Measurements from ENCODE around the gene PGBD1. TPM values are rescaled to one million over a fixed set of nuclear protein-coding genes. Genes with fewer than 3 reads are reported as not detected.

PGBD1 gene
- total and polyA plus RNA-seq, 2 of the 13 experiments (the other 11 are each of a cell fraction or from before 2014, with no cell fraction given): 3.6 to 6.9 TPM

DNA sequence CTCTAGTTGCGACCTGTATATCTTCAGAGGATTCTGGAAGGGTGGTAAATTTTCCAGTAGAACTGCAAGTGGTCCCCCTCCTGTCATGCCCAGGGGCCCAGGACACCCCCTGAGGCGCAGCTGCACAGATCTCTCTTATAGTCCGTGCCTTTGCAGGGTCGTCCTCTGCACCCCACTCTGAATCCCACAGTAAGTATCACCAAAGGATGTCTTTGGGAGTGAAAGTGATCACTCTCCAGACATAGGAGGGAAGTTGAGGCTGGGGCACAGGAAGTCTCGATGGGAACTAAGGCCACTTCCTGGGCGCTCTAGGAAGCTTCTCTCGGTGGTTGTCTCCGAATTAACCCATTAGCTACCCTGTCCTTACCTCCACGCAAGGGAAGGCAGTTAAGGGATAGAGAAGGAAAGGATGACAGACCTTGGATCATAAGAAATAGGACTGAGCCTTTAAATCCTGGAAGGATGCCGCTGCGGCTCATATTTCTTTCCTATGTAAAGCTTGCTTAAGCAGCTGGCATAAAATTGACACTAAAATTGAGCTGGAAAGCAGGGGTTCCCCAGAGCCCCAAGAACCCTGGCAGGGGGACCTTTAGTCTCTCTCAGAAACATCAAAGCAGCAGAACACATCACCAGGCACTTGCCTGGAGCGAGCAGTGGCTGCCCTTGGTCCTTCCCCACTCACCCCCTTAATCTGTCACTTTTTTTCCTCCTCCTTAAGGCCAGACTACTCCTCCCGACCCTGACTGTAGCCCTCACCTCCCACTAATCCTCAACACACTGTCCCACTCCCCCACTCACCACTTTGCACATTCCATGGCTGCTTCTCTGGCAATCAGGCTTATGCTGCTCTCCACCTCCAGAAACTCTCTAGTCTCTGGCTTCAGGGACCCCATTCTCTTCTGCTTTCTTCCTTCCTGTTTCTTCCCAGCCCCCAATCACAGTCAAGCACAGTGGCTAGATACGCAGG, 29.1 kb upstream of the PGBD1 start, which contains the start of gene ZKSCAN4 (continued):
- TF ChIP-seq, protein P1, sequence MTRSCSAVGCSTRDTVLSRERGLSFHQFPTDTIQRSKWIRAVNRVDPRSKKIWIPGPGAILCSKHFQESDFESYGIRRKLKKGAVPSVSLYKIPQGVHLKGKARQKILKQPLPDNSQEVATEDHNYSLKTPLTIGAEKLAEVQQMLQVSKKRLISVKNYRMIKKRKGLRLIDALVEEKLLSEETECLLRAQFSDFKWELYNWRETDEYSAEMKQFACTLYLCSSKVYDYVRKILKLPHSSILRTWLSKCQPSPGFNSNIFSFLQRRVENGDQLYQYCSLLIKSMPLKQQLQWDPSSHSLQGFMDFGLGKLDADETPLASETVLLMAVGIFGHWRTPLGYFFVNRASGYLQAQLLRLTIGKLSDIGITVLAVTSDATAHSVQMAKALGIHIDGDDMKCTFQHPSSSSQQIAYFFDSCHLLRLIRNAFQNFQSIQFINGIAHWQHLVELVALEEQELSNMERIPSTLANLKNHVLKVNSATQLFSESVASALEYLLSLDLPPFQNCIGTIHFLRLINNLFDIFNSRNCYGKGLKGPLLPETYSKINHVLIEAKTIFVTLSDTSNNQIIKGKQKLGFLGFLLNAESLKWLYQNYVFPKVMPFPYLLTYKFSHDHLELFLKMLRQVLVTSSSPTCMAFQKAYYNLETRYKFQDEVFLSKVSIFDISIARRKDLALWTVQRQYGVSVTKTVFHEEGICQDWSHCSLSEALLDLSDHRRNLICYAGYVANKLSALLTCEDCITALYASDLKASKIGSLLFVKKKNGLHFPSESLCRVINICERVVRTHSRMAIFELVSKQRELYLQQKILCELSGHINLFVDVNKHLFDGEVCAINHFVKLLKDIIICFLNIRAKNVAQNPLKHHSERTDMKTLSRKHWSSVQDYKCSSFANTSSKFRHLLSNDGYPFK (CRISPR knock-in tag; IDR thresholded peaks at IDR 0.05; ENCODE audit: borderline replicate concordance): peak; percentile 76; the same call in 1 of the 2 replicates
- TF ChIP-seq BCL6 (CRISPR knock-in tag; IDR thresholded peaks at IDR 0.05) (peak; percentile 60), ZNF761 (CRISPR knock-in tag; conservative IDR thresholded peaks at IDR 0.05) (no peak), ZNF501 (CRISPR knock-in tag; IDR thresholded peaks at IDR 0.05) (peak; percentile 55; the same call in 1 of the 2 replicates), ZNF180 (CRISPR knock-in tag; IDR thresholded peaks at IDR 0.05; ENCODE audit: borderline replicate concordance, low read depth) (0 out of 2 replicates have a peak, but pooled peaks have one; percentile 33), ZNF382 (CRISPR knock-in tag; IDR thresholded peaks at IDR 0.05; ENCODE audit: borderline replicate concordance) (no peak), ZNF12 (CRISPR knock-in tag; IDR thresholded peaks at IDR 0.05) (peak; percentile 68; the same call in 1 of the 2 replicates), SRF (IDR thresholded peaks at IDR 0.05; ENCODE audit: low read depth, low read length) (peak; percentile 54; the same call in 1 of the 2 replicates), TBX2 (CRISPR knock-in tag; IDR thresholded peaks at IDR 0.05; ENCODE audit: borderline replicate concordance) (peak; percentile 10; the same call in 1 of the 2 replicates), ZBTB7B (CRISPR knock-in tag; IDR thresholded peaks at IDR 0.05) (peak; percentile 59; the same call in 1 of the 2 replicates), PLRG1 (conservative IDR thresholded peaks at IDR 0.05) (no peak), ZNF550 (CRISPR knock-in tag; IDR thresholded peaks at IDR 0.05; ENCODE audit: borderline replicate concordance) (0 out of 2 replicates have a peak, but pooled peaks have one; percentile 65), ZNF773 (CRISPR knock-in tag; IDR thresholded peaks at IDR 0.05; ENCODE audit: borderline replicate concordance) (0 out of 2 replicates have a peak, but pooled peaks have one; percentile 38), ZNF367 (CRISPR knock-in tag; IDR thresholded peaks at IDR 0.05; ENCODE audit: borderline replicate concordance) (no peak), STAG1 (CRISPR knock-in tag; IDR thresholded peaks at IDR 0.05) (peak; percentile 23; the same call in 1 of the 2 replicates), EP300 (IDR thresholded peaks at IDR 0.05; ENCODE audit: low read depth in 2 of 2, low read length in 2 of 2) (peak in 1 of 2 experiments; percentile 56; a peak in 1 of 4 replicates), EP300 (CRISPR knock-in tag; IDR thresholded peaks at IDR 0.05; ENCODE audit: borderline replicate concordance) (peak; percentile 31; the same call in 1 of the 2 replicates), WIZ (CRISPR knock-in tag; IDR thresholded peaks at IDR 0.05) (0 out of 2 replicates have a peak, but pooled peaks have one; percentile 6)
- TF ChIP-seq, protein P2, sequence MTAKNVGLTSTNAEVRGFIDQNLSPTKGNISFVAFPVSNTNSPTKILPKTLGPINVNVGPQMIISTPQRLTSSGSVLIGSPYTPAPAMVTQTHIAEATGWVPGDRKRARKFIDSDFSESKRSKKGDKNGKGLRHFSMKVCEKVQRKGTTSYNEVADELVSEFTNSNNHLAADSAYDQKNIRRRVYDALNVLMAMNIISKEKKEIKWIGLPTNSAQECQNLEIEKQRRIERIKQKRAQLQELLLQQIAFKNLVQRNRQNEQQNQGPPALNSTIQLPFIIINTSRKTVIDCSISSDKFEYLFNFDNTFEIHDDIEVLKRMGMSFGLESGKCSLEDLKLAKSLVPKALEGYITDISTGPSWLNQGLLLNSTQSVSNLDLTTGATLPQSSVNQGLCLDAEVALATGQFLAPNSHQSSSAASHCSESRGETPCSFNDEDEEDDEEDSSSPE (CRISPR knock-in tag; IDR thresholded peaks at IDR 0.05): peak; percentile 47
- TF ChIP-seq, protein P3, sequence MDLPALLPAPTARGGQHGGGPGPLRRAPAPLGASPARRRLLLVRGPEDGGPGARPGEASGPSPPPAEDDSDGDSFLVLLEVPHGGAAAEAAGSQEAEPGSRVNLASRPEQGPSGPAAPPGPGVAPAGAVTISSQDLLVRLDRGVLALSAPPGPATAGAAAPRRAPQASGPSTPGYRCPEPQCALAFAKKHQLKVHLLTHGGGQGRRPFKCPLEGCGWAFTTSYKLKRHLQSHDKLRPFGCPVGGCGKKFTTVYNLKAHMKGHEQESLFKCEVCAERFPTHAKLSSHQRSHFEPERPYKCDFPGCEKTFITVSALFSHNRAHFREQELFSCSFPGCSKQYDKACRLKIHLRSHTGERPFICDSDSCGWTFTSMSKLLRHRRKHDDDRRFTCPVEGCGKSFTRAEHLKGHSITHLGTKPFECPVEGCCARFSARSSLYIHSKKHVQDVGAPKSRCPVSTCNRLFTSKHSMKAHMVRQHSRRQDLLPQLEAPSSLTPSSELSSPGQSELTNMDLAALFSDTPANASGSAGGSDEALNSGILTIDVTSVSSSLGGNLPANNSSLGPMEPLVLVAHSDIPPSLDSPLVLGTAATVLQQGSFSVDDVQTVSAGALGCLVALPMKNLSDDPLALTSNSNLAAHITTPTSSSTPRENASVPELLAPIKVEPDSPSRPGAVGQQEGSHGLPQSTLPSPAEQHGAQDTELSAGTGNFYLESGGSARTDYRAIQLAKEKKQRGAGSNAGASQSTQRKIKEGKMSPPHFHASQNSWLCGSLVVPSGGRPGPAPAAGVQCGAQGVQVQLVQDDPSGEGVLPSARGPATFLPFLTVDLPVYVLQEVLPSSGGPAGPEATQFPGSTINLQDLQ (CRISPR knock-in tag; IDR thresholded peaks at IDR 0.05): 0 out of 2 replicates have a peak, but pooled peaks have one; percentile 50

Data from HepG2 (cell line).